HFF-Myc (cell line): ENCODE measurements around the gene TMEM184A.

Experiments
- DNase-seq: peaks from one replicate; pipeline ENCODE4 v3.0.0-alpha.2; 2011; ENCODE audit warnings: low read depth; ENCODE audit errors: extremely low read depth
- H3K4me3 ChIP-seq: replicated peaks from 2 replicates; pipeline ENCODE4 v1.5.1; 2011; ENCODE audit warnings: low read depth, mild to moderate bottlenecking, control low read depth, low read length
- CTCF ChIP-seq: IDR thresholded peaks from 2 replicates; pipeline ENCODE4 v1.5.1; 2012; ENCODE audit warnings: mild to moderate bottlenecking, low read depth, low read length, control low read depth; ENCODE audit errors: missing control alignments

The TMEM184A gene

GRCh38 chr7:1555813-1556543 is at the start of gene TMEM184A:
TMEM184A (minus strand) TSS chr7:1556205; CDS start chr7:1555484, 721 bp downstream.
- no peak for DNase-seq
- peak; percentile 21 for TF ChIP-seq CTCF
- H3K4me3 ChIP-seq, result no peak within 1 kb of the TSS; the same call in 1 of the 2 replicates

- H3K4me3 ChIP-seq, result no peak overlapping the region
- DNase-seq, result no peak
- no peak for TF ChIP-seq CTCF
Observed at GRCh38 chr7:1604383-1604782, 48.4 kb upstream of the TMEM184A start.

GRCh38 chr7:1603346-1604225 is 47.6 kb upstream of the TMEM184A start:
- TF ChIP-seq CTCF, result no peak
- no peak overlapping the region for H3K4me3 ChIP-seq
- no peak for DNase-seq

- TF ChIP-seq CTCF, result no peak
- no peak for DNase-seq
Observed at GRCh38 chr7:1602386-1602785, 46.4 kb upstream of the TMEM184A start.

GRCh38 chr7:1601956-1602355 is 46.0 kb upstream of the TMEM184A start:
- H3K4me3 ChIP-seq, result no peak overlapping the region
- no peak for TF ChIP-seq CTCF

More at GRCh38 chr7:1602386-1602785, 46.4 kb upstream of the TMEM184A start:
- H3K4me3 ChIP-seq, result no peak overlapping the region

GRCh38 chr7:1599640-1600395 is 43.8 kb upstream of the TMEM184A start:
- no peak overlapping the region for H3K4me3 ChIP-seq
- DNase-seq, result no peak
- no peak for TF ChIP-seq CTCF

More at GRCh38 chr7:1601956-1602355, 46.0 kb upstream of the TMEM184A start:
- no peak for DNase-seq
